C4-2B (cell line): ENCODE results near the gene CD300E.

Experiments
- ZFX ChIP-seq: fragments of 450-650 bp; IDR thresholded peaks from 2 replicates; pipeline ENCODE4 v1.6.1; 2017
- TF ChIP-seq, protein P1 (sequence below): fragments of 450-650 bp; conservative IDR thresholded peaks from 2 replicates; pipeline ENCODE4 v1.5.1; 2017; ENCODE audit warnings: mild to moderate bottlenecking

DNA sequence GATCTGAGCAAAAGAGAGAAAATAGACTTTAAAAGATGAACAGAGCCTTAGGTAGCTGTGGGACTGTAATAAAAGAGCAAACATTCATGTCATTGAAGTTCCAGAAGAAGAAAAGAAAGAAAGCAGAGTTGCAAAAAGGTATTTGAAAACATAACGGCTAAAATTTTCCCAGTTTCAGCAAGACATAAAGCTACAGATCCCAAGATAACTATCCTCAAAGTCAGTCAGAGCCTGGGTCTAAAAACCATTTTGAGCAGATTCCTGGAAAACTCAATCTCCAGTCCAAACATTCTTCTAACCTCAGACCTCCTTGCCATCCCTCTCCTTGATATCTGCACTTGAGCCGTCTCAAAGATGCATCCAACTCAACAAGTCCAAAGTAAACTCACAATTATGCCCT, 20.9 kb upstream of the CD300E start:
- TF ChIP-seq, protein P1, sequence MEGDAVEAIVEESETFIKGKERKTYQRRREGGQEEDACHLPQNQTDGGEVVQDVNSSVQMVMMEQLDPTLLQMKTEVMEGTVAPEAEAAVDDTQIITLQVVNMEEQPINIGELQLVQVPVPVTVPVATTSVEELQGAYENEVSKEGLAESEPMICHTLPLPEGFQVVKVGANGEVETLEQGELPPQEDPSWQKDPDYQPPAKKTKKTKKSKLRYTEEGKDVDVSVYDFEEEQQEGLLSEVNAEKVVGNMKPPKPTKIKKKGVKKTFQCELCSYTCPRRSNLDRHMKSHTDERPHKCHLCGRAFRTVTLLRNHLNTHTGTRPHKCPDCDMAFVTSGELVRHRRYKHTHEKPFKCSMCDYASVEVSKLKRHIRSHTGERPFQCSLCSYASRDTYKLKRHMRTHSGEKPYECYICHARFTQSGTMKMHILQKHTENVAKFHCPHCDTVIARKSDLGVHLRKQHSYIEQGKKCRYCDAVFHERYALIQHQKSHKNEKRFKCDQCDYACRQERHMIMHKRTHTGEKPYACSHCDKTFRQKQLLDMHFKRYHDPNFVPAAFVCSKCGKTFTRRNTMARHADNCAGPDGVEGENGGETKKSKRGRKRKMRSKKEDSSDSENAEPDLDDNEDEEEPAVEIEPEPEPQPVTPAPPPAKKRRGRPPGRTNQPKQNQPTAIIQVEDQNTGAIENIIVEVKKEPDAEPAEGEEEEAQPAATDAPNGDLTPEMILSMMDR = no peak
- TF ChIP-seq ZFX = no peak
